Upper lobe of left lung (tissue), 4 donors: Measurements from ENCODE around the gene BRPF3.

Experiments used
- CTCF ChIP-seq, 6 experiments: fragments of 450-650 bp in 4 of 6; fragments of 200-600 bp in 2 of 6; sonication (generic) in 2 of 6; IDR thresholded peaks; one replicate each; pipeline ENCODE4 v1.5.1; 2016 to 2019; ENCODE audit warnings: antibody characterized with exemption in 6 of 6
- POLR2AphosphoS5 ChIP-seq, 2 donors: sonication (generic); formaldehyde crosslinking; IDR thresholded peaks; one replicate each; pipeline ENCODE4 v1.5.1; 2017; ENCODE audit warnings: antibody characterized with exemption in 2 of 2

GRCh38 chr6:36196880-36197548 lies 470 bp downstream of the BRPF3 start:
- no peak for TF ChIP-seq POLR2AphosphoS5 (IDR thresholded peaks at IDR 0.05)
- TF ChIP-seq CTCF (IDR thresholded peaks at IDR 0.05): no peak
